HEK293 (cell line): ENCODE measurements around the gene VAT1.

ENCODE experiments used
- BCL11A ChIP-seq: fragments of 450-650 bp; formaldehyde crosslinking; IDR thresholded peaks from 2 replicates; pipeline ENCODE4 v1.5.1; 2016; ENCODE audit warnings: low read depth, missing biosample characterization, missing genetic modification characterization
- CTCF ChIP-seq: fragments of 450-650 bp; formaldehyde crosslinking; IDR thresholded peaks from 2 replicates; pipeline ENCODE4 v1.5.1; 2016; ENCODE audit warnings: missing biosample characterization, missing genetic modification characterization
- GLIS1 ChIP-seq: fragments of 450-650 bp; formaldehyde crosslinking; IDR thresholded peaks from 2 replicates; pipeline ENCODE4 v1.5.1; 2016; ENCODE audit warnings: missing biosample characterization, missing genetic modification characterization
- GLIS2 ChIP-seq: fragments of 450-650 bp; formaldehyde crosslinking; IDR thresholded peaks from 2 replicates; pipeline ENCODE4 v1.5.1; 2016; ENCODE audit warnings: missing biosample characterization, missing genetic modification characterization
- KLF1 ChIP-seq: fragments of 450-650 bp; formaldehyde crosslinking; IDR thresholded peaks from 2 replicates; pipeline ENCODE4 v1.5.1; 2016; ENCODE audit warnings: missing biosample characterization, missing genetic modification characterization
- KLF17 ChIP-seq: fragments of 450-650 bp; formaldehyde crosslinking; IDR thresholded peaks from 2 replicates; pipeline ENCODE4 v1.5.1; 2016; ENCODE audit warnings: missing biosample characterization, missing genetic modification characterization
- OVOL3 ChIP-seq: fragments of 450-650 bp; formaldehyde crosslinking; IDR thresholded peaks from 2 replicates; pipeline ENCODE4 v1.5.1; 2016; ENCODE audit warnings: missing biosample characterization, missing genetic modification characterization
- REST ChIP-seq: fragments of 450-650 bp; formaldehyde crosslinking; IDR thresholded peaks from 2 replicates; pipeline ENCODE4 v1.5.1; 2016; ENCODE audit warnings: missing biosample characterization, missing genetic modification characterization
- TSHZ1 ChIP-seq: fragments of 450-650 bp; formaldehyde crosslinking; IDR thresholded peaks from 2 replicates; pipeline ENCODE4 v1.5.1; 2016; ENCODE audit warnings: missing biosample characterization, missing genetic modification characterization, borderline replicate concordance
- WT1 ChIP-seq: fragments of 450-650 bp; formaldehyde crosslinking; IDR thresholded peaks from 2 replicates; pipeline ENCODE4 v1.5.1; 2016; ENCODE audit warnings: missing biosample characterization, missing genetic modification characterization
- YY2 ChIP-seq: fragments of 450-650 bp; formaldehyde crosslinking; IDR thresholded peaks from 2 replicates; pipeline ENCODE4 v1.5.1; 2016; ENCODE audit warnings: missing biosample characterization, missing genetic modification characterization
- ZBTB17 ChIP-seq: fragments of 450-650 bp; formaldehyde crosslinking; IDR thresholded peaks from 2 replicates; pipeline ENCODE4 v1.5.1; 2016; ENCODE audit warnings: missing biosample characterization, missing genetic modification characterization
- ZBTB26 ChIP-seq: fragments of 450-650 bp; formaldehyde crosslinking; optimal IDR thresholded peaks from 2 replicates; pipeline ENCODE3; 2016; ENCODE audit warnings: missing biosample characterization, mild to moderate bottlenecking, missing genetic modification characterization
- ZFHX2 ChIP-seq: fragments of 450-650 bp; formaldehyde crosslinking; conservative IDR thresholded peaks from 2 replicates; pipeline ENCODE4 v1.5.1; 2016; ENCODE audit warnings: missing biosample characterization, missing genetic modification characterization
- ZNF292 ChIP-seq: fragments of 450-650 bp; formaldehyde crosslinking; IDR thresholded peaks from 2 replicates; pipeline ENCODE4 v1.5.1; 2016; ENCODE audit warnings: low read depth, missing biosample characterization, missing genetic modification characterization, borderline replicate concordance
- ZNF324 ChIP-seq: fragments of 450-650 bp; formaldehyde crosslinking; IDR thresholded peaks from 2 replicates; pipeline ENCODE4 v1.5.1; 2016; ENCODE audit warnings: missing biosample characterization, missing genetic modification characterization
- ZNF335 ChIP-seq: fragments of 450-650 bp; formaldehyde crosslinking; conservative IDR thresholded peaks from 2 replicates; pipeline ENCODE4 v1.5.1; 2016; ENCODE audit warnings: missing biosample characterization, missing genetic modification characterization
- ZNF366 ChIP-seq: fragments of 450-650 bp; formaldehyde crosslinking; conservative IDR thresholded peaks from 2 replicates; pipeline ENCODE4 v1.5.1; 2016; ENCODE audit warnings: missing biosample characterization, missing genetic modification characterization
- ZNF391 ChIP-seq: fragments of 450-650 bp; formaldehyde crosslinking; IDR thresholded peaks from 2 replicates; pipeline ENCODE4 v1.5.1; 2016; ENCODE audit warnings: low read depth, missing biosample characterization, missing genetic modification characterization, borderline replicate concordance
- ZNF398 ChIP-seq: fragments of 450-650 bp; formaldehyde crosslinking; IDR thresholded peaks from 2 replicates; pipeline ENCODE4 v1.5.1; 2017; ENCODE audit warnings: missing biosample characterization, missing genetic modification characterization
- ZNF558 ChIP-seq: fragments of 450-650 bp; formaldehyde crosslinking; IDR thresholded peaks from 2 replicates; pipeline ENCODE4 v1.5.1; 2016; ENCODE audit warnings: missing biosample characterization, missing genetic modification characterization
- ZNF610 ChIP-seq: fragments of 450-650 bp; formaldehyde crosslinking; IDR thresholded peaks from 2 replicates; pipeline ENCODE4 v1.5.1; 2016; ENCODE audit warnings: missing biosample characterization, missing genetic modification characterization, borderline replicate concordance
- ZNF677 ChIP-seq: fragments of 450-650 bp; IDR thresholded peaks from 2 replicates; pipeline ENCODE4 v1.5.0; 2018; ENCODE audit warnings: missing biosample characterization, mild to moderate bottlenecking, missing genetic modification characterization, moderate library complexity
- ZNF792 ChIP-seq: fragments of 450-650 bp; formaldehyde crosslinking; IDR thresholded peaks from 2 replicates; pipeline ENCODE4 v1.5.1; 2016; ENCODE audit warnings: missing biosample characterization, missing genetic modification characterization
- ZXDB ChIP-seq: fragments of 450-650 bp; formaldehyde crosslinking; IDR thresholded peaks from 2 replicates; pipeline ENCODE4 v1.5.1; 2016; ENCODE audit warnings: missing biosample characterization, missing genetic modification characterization

The VAT1 gene

GRCh38 chr17:43024407-43025289 lies 2.5 kb upstream of the VAT1 start, which contains the start of gene RND2 (continued):
- TF ChIP-seq ZNF558 (tag by site-specific recombination) (peak; percentile 44; the same call in 1 of the 2 replicates), ZNF398 (peak; percentile 65; the same call in 1 of the 2 replicates), ZNF610 (tag by site-specific recombination) (peak; percentile 78; the same call in 1 of the 2 replicates), BCL11A (tag by site-specific recombination) (peak; percentile 70; the same call in 1 of the 2 replicates), KLF17 (tag by site-specific recombination) (peak; percentile 95), ZNF324 (peak; percentile 94), REST (tag by site-specific recombination) (peak; percentile 24; the same call in 1 of the 2 replicates), ZNF366 (peak; percentile 59), ZXDB (tag by site-specific recombination) (peak; percentile 35; the same call in 1 of the 2 replicates), CTCF (tag by site-specific recombination) (peak; percentile 97), GLIS1 (tag by site-specific recombination) (peak; percentile 99), ZBTB26 (tag by site-specific recombination) (peak; percentile 52), ZFHX2 (peak; percentile 71), ZNF335 (tag by site-specific recombination) (peak; percentile 95), ZNF292 (tag by site-specific recombination) (no peak), GLIS2 (tag by site-specific recombination) (peak; percentile 99), WT1 (tag by site-specific recombination) (peak; percentile 75), ZBTB17 (peak; percentile 83), TSHZ1 (no peak), OVOL3 (tag by site-specific recombination) (0 out of 2 replicates have a peak, but pooled peaks have one; percentile 41), ZNF677 (tag by site-specific recombination) (0 out of 2 replicates have a peak, but pooled peaks have one; percentile 45), ZNF391 (tag by site-specific recombination) (peak; percentile 59; the same call in 1 of the 2 replicates), KLF1 (tag by site-specific recombination) (peak; percentile 57; the same call in 1 of the 2 replicates), YY2 (tag by site-specific recombination) (no peak), ZNF792 (tag by site-specific recombination) (no peak)
